GM18508 (cell line): Measurements from ENCODE around the gene PAK4.

Experiments
- ATAC-seq: cut with Tn5 transposase; IDR thresholded peaks from one replicate; pipeline ENCODE4 v1.9.1; 2021; ENCODE audit warnings: moderate number of reproducible peaks; ENCODE audit not compliant: insufficient read depth, unreplicated experiment

PAK4 gene

DNA sequence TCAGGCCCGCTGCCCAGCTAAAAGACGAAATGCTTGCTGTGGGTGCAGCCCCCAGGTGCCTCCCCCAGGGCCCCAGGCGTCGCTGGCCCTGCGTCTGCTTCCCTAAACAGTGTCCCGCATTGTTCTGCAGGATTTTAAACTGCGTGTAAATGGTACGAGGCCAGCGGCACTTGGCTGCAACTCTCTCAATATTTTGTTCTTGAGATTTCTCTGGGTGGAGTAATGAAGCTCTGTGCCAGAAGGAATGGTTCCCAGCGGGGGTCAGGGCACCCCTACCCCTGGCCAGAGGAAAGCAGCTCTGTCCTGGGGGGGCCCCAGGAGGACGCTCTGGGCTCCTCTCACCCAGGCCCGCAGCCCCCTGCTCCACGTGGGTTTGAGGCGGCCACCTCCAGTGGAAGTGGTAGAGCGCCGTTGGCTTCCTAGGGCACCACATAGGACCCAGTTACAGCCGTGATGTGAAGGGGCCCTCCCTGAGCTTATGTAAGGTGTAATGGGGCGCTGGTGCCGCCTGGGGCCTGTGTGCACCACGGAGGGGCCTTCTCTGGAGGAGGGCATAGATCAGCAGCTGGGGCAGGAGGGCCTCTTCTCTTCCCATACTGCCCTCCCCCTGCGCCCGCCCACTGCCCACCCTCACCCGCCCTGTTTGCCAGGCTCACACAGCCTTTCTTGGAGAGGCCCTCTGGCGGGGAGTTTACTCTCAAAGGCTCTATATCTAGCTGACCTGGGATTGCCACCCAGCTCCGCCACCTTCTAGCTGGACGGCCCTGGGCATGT is 19.8 kb downstream of the PAK4 start:
- no peak for ATAC-seq

DNA sequence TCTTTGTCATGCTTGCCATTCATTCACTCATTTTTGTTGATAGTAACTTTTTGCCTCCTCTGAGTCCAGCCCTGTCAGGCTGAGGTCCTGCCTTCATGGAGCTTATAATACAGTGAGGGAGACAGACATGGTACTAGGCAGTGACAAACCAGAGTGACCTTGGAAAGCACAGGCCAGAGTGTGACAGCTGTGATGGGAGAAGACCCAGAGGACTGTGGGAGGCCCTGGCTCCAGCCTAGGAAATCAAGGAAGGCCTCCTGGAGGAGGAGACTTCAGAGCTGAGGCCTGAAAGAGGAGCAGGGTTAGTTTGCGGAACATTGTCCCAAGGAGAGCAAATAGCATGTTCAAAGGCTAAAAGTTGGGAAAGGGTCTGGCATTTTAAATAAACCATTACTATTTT is 20.5 kb downstream of the PAK4 start:
- no peak for ATAC-seq

DNA sequence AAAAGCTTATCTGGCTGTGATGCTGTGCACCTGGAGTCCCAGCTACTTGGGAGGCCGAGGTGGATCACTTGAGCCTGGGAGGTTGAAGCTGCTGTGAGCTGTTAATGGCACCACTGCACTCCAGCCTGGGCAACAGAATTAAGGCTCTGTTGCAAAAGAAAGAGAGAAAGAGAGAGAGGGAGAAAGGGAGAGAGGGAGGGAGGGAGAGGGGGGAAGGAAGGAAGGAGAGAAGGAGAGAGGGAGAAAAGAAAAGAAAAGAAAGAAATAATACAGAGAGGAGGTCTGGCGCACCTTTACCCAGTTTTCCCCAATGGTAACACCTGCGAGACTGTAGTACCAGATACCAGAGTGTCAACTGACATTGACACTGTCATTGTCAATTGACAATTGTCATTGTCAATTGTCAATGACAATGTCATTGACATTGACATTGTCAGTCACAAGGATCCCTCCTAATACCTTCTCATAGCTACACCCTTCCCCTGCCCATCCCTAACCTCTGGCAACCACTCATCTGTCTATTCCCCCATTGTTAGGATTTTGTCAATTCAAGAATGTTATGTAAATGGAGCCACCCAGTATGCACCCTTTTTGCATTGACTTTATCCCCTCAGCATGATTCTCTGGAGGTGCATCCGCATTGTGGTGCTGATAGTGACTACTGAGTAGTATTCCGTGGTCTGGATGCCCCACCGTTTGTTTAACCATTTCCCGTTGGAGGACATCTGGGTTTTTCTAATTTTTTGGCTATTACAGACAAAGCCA is 21.3 kb downstream of the PAK4 start:
- no peak for ATAC-seq

DNA sequence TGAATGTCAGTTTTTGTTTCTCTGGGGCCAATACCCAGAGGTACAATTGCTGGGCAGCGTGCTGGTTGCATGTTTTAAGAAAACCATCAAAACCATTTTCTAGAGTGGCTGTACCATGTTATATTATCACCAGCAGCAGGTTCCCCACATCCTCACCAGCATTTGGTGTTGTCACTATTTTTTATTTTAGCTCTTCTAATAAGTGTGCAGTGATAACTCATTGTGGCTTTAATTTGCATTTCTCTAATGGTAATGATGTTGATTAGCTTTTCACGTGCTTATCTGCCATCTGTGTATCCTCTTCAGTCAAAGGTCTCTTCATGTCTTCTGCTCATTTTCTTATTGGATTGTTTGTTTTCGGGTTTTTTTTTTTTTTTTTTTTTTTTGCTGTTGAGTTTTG is 21.9 kb downstream of the PAK4 start:
- no peak for ATAC-seq

DNA sequence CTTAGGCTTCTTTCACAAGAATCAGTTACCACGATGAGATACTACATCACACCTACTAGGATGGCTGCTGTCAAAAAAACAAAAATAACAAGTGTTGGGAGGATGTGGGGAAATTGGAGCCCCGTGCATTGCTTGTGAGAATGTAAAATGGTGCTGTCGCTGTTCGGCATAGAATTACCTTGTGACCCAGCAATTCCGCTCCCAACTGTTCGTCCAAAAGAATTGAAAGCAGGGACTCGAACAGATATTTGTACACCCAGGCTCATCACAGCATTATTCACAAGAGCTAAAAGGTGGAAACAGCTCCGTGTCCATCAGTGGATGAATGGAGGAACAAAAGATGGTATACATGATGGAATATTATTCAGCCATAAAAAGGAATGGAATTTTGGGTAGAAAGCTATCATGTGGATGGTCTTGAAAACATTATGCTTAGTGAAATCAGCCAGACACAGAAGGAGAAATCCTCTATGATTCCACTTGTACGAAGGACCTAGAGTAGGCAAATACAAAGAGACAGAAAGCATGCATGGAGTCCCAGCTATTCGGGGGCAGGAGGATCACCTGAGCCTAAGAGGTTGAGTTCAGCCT is 23.4 kb downstream of the PAK4 start:
- no peak for ATAC-seq

DNA sequence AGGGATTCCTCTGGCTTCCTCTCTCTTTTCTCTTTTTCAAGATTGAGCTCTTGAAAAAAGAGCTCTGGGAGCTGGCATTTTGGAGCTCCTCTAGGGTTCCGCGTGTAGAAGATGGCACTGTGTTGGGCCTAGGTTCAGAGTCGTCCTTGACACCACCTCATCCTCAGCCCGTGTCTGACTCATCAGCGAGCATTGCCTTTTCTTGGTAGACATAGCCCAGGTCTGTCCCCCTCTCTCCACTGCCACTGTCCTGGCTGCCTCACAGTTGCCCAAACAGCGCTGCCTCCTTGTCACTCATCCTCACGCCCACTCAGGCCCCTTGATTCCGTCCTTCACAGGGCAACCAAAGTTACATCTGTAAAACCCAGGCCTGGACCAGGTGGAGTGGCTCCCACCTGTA is 24.6 kb downstream of the PAK4 start:
- ATAC-seq = no peak

DNA sequence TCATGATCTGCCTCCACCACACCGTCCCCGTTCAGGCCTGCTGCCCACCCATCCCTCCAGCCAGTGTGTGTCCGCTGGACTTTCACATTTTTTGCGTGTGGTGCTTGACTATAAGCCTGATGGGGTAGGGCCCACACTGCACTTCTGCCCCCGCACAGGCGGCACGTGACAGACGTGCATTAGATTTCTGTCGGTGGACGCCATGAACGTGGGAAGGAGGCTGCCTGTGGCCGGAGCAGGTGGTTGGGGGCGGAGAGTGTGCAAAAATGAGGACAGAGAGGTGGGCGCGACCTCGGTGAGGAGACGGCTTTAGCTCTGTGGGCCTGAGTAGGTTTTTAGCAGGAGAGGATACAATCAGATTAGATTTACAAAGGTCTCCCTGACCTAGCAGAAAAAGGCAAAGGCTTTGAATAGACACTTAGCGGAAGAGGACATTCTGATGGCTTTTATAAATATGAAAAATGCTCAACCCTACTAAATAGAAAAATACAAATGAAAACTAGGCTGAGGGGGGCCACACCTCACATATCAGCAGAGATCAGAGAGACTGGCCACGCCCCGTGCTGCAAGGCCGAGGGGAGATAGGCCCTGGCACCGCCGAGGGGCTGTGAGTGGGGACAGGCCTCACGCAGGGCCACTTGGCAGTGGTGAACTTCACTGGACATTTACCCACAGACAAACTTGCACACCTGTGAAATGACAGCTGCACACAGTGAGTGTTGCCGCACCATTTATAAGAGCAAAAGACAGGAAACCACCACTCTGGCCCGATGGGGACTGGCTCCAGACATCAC is 25.4 kb downstream of the PAK4 start:
- no peak for ATAC-seq

DNA sequence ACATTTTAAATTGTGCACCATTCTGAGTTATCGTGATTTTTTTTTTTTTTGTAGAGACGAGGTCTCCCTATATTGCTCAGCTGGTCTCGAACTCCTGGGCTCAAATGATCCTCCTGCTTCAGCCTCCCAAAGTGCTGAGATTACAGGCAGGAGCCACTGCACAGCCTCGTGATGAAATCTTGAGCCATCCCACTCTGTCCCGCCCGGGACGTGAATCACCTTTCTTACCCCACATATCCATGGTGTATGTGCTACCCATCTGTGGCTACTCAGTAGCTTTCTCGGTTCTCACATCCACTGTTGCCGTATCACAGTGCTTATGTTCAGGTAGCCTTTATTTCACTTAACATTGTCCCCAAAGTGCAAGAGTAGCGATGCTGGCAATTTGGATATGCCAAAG is 26.5 kb downstream of the PAK4 start:
- no peak for ATAC-seq

DNA sequence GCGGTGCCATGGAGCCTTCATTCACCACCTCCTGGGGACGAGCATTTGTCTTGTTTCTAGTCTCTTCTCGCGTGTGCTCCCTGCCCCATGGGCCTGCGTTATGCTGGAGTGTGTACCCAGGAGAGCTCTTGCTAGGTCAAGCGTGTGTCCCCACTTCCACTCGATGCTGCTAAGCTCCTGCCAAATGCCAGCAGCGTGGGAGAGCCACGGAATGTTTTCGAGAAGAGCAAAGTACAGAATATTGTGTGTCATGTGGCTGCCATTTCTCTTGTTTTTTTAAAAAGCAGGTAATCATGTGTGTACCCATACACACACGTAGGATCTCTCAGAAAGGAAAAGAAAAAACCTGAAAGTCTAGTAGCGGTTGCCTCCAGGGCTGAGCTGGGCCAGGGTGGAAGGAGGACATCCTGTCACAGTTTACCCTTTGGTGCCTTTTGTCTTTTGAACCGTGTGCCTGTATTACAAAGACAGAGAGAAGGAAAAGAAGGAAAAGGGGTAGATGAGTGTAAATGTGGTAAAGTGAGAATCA is 28.6 kb downstream of the PAK4 start:
- no peak for ATAC-seq

DNA sequence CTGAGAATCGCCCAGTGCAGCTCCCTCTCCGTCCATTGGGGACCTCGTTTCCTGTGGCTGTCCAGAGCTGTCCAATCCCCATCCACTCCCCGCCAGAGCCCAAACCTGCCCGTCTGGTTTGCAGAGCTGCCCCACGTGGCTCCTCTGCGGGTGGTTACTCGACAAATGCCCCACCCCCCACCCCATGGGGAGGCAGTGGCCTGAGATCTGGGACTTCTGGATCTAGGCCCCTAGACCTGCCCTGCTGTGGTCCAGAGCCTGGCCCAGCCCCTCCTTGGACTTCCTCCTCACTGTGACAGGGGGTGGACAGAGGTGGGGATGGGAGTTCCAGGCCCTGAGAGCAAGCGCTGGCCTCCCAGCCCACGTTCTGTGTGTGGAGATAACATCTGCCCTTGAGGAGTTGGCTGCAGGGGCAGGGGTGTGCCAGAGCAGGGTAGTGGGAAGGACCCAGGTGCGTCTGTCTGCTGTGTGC is 29.1 kb downstream of the PAK4 start:
- ATAC-seq = no peak

DNA sequence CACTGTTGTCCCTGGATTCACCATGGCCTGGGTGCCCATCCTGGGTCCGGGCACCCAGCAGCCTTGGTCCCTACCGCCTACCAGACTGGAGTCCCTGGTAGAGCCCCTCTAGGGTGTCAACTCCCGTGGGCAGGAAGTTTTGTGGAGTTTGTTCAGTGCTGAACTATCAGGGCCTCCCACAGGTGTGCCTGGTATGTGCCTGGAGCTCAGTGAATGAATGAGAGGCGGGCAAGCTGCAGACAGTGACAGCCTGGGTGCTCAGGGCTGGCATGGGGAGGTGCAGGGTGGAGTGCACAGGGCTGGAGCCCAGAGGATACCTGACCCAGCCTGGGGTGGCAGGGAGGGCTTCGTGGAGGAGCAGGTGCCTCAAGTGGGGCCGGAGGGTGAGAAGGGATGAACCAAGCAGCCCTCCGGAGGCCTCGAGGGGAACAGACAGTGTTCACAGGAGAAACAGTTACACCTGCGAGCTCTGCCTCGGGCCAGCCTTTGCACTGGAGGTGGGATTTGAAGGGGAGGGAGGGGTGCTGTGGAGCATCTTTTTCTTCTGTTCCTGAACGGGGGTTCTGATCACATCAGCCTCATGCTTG is 29.6 kb downstream of the PAK4 start:
- no peak for ATAC-seq

DNA sequence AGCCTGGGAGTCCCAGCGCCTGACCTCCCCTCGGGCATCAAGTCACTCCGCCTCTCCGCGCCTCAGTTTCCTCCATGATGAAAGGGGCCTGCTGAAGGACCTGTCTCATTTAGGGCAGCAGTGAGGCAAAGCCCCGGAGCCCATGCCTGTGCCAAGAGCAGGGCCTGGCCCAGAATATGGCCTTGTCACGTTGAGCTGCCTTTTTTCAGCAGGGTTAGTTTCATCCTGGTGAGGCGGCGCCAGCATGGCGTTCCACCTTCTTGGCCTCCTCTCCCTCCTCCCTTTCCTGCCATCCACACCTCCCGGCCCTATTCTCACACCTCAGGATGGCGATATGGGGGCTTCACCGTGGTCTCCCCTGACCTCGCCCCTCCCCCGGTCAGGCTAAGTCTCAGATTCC is 30.2 kb downstream of the PAK4 start:
- no peak for ATAC-seq

DNA sequence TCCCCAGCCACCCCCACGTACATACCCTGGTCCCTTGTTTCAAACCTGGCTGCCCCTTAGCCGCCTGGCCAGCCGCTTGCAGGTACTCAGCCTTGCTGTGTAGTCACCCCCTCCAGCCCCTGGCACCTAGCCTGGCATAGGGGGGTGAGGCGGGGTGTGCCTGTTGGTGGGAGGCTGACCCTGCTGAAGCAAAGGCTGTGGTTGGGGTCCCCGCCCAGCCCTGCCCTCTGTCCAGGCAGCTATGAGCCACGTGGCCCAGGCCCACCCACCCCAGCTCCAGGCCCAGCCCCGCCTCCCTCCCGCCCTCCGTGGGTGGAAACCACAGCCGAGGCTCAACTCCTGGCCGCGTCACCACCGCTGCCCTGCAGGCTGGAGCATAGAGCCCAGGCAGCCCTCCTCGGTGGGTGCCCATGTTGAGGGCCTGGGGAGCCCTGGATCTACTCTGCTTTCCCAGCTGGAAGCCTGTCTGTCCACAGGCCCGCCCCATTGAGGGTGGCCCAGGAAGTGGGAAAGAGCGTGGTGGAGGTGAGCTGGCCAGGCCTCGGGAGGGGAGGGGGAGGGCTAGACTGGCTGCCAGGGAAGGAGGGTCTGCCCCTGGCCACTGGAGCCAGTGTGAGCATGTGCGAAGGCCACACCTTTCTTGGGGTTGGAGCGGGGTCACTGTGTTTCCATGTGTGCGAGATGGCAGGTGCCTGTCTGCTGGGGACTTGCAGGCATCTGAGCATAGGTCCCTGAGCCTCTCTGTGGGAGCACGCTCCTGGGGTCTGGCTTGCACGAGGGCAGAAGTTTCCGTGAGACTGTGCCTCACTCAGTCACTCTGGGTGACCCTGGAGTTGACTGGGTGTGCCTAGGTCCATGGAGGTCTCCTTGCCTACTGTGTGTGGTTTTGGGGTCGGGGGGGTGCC is 31.0 kb downstream of the PAK4 start:
- no peak for ATAC-seq

DNA sequence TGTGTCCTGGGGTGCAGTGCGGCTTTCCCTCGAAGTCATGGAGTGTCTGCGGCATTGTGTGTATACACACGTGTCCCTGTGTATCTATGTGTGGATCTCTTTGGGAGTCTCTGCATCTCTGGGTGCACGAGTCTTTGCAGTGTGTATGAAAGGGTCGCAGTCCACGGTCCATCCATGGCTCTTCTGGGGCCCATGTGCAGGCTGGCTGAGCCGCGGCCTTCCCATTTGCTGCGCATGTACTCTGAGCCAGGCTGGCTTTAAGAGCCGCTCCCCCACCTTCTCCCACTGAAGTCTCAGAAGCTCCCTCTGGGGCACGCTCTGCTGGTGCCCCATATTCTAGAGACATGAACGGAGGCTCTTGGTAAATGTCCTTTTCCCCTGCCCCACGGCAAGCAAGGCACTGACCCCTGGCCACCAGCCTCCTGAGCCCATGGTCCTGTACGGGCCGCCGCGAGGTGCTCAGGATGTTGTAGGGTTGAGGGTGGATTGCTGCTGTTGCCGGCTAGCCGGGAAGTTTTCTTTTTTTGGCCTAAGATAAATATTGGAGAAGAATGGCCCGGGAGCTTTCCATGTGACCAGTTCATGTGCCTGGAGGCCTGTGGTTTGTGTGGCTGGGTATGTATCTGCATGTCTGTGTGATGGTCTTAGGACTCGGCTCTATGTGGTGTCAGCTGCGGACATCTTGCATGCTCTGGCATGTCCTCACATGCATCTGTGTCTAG is 31.9 kb downstream of the PAK4 start:
- ATAC-seq = no peak

DNA sequence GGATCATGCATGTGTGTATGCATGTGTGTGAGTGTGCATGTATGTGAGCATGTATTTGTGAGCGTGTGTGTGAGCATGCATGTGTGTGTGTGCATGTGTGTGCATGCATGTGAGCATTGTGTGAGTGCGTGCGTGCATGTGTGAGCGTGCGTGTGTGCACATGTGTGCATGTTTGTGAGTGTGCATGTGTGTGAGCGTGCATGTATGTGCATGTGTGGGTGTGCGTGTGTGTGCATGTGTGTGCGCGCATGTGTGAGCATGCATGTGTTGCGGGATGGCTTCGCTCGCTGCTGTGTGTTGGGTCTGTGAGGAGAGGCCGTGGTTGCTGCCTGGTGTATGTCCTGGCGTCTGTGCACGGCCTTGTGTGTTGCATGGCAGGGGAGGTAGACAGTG is 32.4 kb downstream of the PAK4 start:
- no peak for ATAC-seq

DNA sequence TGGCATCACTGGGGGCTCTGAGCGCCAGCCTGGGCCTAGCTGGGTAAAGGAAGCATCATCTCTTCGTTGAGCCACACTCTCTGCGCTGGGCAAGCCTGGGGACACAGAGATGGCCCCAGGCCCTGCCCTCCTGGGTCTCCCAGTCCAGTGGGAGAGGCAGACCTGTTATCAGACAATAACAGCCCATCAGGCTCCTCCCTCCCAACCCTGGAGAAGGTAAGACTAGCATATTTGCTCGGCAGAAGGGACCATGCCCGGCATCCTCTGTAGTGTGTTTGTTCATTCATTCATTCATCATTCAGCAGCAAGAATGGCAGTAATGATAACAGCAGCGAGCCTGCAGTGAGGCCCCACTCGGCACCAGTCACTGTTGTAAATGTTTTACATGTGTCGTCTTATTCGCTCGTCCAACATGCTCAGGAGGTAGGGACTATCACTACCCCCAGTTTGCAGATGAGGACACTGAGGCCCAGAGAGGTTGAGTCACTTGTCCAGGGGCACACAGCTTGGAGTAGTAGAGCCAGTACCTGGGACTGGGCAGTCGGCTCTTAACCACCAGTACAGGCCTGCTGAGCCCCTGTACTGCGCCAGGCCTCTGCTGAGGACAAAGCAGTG is 33.2 kb downstream of the PAK4 start:
- no peak for ATAC-seq

DNA sequence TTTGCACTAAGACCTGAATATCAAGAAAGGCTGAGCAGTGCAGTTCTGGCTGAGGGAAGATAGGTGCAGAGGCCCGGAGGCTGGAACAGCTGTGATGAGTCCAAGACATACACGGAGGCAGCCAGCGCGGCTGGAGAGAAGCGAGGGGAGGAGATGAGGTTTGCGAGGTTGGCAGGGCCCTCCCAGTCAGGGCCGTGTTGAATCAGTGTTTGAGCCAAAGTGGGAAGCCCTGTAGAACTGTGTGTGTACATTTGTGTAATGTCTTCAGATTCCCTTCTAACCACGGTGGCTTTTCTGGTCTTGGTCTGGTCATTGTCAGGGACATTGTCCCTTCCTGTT is 34.9 kb downstream of the PAK4 start:
- no peak for ATAC-seq
